ENCODE data around the gene P2RX1.

DNA sequence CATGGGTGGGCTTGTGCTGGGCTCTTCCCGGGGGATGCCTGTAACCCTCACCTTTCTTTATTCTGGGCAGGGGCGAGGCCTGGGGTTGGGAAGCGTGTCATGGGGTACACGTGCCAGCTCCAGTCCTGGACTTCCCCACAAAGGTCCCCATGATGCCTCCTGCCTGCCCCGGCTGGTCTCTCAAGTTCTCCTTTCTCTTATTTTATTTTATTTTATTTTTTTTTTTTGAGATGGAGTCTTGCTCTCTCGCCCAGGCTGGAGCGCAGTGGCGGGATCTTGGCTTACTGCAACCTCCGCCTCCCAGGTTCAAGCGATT is 39.4 kb upstream of the P2RX1 start:
- TF ChIP-seq GATA3 (IDR thresholded peaks at IDR 0.05; ENCODE audit: low read depth, low read length) (no peak), GATA2 (IDR thresholded peaks at IDR 0.05; ENCODE audit: low read depth, low read length) (no peak)

All from SH-SY5Y (cell line).